A673 (cell line): ENCODE data around the gene TCF15.

Experiments used
- EZH2 ChIP-seq: fragments of 200-600 bp; sonication (generic); IDR thresholded peaks from 2 replicates; pipeline ENCODE4 v1.6.1; 2017; ENCODE audit warnings: borderline replicate concordance, low read depth, mild to moderate bottlenecking, mixed read lengths, antibody characterized with exemption, low read length; ENCODE audit not compliant: poor library complexity, severe bottlenecking
- TF ChIP-seq, protein P1 (sequence below): fragments of 300-800, 200-600 bp; sonication (generic); conservative IDR thresholded peaks from 2 replicates; pipeline ENCODE4 v1.5.1; 2017; ENCODE audit warnings: low read depth, mild to moderate bottlenecking, antibody characterized with exemption, low read length, moderate library complexity, mixed read lengths

DNA sequence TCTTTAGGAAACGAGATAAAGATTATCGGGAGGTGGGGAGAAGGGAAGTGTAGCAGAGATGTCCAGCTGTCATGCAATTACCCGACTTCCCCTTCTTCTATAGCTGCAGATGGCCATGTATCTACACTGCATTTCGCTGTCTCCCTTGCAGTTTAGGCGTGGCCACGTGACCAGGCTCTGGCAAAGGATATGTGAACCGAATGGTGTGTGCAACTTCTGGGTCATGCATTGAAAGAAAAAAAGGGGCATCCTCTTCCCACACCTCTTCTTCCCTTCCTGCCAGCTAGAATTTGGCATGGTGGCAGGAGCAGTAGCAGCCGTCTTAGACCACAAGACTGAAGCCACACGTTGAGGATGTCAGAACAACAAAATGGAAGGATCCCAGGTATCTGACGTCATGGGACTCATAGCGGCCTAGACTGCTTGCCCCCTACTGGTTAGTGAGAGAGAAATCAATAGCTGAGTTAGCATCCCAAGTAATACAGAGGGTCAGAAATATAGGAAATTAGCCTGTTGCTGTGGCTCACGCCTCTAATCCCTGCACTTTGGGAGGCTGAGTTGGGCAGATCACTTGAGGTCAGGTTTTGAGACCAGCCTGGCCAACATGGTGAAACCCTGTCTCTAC, 32.8 kb downstream of the TCF15 start:
- TF ChIP-seq, protein P1, sequence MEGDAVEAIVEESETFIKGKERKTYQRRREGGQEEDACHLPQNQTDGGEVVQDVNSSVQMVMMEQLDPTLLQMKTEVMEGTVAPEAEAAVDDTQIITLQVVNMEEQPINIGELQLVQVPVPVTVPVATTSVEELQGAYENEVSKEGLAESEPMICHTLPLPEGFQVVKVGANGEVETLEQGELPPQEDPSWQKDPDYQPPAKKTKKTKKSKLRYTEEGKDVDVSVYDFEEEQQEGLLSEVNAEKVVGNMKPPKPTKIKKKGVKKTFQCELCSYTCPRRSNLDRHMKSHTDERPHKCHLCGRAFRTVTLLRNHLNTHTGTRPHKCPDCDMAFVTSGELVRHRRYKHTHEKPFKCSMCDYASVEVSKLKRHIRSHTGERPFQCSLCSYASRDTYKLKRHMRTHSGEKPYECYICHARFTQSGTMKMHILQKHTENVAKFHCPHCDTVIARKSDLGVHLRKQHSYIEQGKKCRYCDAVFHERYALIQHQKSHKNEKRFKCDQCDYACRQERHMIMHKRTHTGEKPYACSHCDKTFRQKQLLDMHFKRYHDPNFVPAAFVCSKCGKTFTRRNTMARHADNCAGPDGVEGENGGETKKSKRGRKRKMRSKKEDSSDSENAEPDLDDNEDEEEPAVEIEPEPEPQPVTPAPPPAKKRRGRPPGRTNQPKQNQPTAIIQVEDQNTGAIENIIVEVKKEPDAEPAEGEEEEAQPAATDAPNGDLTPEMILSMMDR: peak; percentile 54
- TF ChIP-seq EZH2: no peak
